ENCODE measurements around the gene IFITM5.

DNA sequence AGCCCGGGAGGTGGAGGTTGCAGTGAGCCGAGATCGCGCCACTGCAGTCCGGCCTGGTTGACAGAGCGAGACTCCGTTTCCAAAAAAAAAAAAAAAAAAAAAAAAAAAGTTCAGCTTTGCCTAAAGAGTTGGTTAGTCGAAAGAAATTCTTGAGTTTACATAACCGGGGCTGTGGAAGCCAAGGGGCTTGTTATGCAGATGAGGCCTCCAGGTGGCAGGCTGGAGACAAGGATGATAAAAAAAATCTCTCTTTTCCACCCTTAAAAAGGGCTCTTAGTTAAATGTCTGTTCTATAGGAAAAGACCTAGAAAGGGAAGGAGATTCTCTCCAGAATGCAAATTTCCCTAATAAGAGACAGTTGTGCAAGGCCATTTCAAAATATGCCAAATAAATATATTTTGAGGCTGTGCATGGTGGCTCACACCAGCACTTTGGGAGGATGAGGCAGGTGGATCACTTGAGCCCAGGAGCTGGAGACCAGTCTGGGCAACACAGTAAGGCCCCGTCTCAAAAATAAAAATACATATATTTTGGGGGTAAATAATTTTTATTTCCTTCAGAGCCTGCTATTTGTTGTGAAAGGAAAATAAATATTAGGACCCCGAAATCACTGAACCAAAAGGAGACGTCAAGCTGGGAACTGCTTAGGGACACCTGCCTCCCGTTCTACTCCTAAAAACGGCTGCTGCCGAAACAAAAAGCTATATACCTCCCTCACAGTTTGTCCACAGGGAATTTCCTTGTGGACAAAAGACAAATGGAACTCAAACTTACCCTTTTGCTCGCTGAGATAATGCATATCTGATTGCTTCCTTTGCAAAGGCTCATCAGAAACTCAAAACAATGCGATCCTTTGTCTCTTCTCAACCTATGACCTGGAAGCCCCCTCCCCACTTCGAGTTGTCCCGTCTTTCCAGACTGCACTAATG, 5.9 kb upstream of the IFITM5 start:
- TF ChIP-seq, protein P1, sequence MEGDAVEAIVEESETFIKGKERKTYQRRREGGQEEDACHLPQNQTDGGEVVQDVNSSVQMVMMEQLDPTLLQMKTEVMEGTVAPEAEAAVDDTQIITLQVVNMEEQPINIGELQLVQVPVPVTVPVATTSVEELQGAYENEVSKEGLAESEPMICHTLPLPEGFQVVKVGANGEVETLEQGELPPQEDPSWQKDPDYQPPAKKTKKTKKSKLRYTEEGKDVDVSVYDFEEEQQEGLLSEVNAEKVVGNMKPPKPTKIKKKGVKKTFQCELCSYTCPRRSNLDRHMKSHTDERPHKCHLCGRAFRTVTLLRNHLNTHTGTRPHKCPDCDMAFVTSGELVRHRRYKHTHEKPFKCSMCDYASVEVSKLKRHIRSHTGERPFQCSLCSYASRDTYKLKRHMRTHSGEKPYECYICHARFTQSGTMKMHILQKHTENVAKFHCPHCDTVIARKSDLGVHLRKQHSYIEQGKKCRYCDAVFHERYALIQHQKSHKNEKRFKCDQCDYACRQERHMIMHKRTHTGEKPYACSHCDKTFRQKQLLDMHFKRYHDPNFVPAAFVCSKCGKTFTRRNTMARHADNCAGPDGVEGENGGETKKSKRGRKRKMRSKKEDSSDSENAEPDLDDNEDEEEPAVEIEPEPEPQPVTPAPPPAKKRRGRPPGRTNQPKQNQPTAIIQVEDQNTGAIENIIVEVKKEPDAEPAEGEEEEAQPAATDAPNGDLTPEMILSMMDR (IDR thresholded peaks at IDR 0.05), result peak; percentile 37 to 84 (median 72)
- no peak for TF ChIP-seq POLR2A (IDR thresholded peaks at IDR 0.05)
